NT2/D1 (cell line): ENCODE data around the gene DMTF1.

Experiments
- YY1 ChIP-seq: IDR thresholded peaks from 2 replicates; pipeline ENCODE4 v1.6.1; 2011; ENCODE audit not compliant: insufficient read length, insufficient read depth
- ZNF274 ChIP-seq: IDR thresholded peaks from 2 replicates; pipeline ENCODE4 v1.6.1; 2011; ENCODE audit warnings: mild to moderate bottlenecking, low read depth, low read length

- no peak for TF ChIP-seq YY1
- no peak for TF ChIP-seq ZNF274
Measured at GRCh38 chr7:87231711-87232110, 79.5 kb downstream of the DMTF1 start.
